ENCODE measurements around the gene CSTF3. TPM values are rescaled to one million over a fixed set of nuclear protein-coding genes. Genes with fewer than 3 reads are reported as not detected.

CSTF3 gene
- total and polyA plus RNA-seq, 10 of the 15 experiments (the other 5 are each of a cell fraction or from before 2014, with no cell fraction given) = 25.4 to 63.5 (median 49.5) TPM

DNA sequence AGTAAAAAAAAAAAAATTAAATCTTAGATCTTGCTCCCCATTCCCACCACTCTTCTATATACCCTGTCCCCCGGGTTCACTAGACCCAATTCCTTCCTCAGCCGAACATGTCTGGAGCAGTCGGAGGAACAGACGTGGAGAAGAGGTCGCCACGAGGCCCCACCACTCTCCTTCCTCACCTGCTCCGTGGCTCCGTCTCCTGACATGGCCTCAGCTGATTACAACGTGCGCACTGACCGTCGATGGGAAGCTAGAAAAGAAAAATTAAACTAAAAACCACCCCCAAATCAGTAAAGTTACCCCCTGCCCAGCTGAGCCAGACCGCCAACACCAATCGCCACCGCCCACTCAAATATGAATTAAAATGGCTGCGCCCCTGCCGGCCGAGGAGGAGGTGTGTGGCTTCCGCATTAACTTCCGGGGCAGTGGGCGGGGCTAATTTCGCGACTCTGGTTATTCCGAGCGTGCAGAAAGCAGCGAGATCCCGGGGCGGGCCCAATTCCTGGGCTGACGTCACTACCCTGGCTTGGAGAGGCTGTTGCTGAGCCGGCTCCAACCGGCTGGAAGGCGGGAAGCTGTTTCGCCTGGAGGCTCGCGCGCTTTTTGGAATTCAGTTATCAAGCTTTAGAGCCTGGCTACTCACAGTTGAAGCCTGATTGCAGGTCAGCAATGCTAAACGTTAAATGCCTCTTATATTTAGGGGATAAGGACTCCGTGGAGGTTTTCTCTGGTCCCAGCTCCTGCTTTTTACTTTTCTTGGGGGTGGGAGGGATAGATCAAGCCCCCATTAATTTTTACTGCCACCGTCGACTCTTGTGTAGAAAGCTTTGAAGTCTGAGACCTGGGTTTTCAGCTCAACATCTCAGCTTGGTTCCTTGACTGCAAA, at the start of gene CSTF3 (continued):
- TF ChIP-seq, protein P1, sequence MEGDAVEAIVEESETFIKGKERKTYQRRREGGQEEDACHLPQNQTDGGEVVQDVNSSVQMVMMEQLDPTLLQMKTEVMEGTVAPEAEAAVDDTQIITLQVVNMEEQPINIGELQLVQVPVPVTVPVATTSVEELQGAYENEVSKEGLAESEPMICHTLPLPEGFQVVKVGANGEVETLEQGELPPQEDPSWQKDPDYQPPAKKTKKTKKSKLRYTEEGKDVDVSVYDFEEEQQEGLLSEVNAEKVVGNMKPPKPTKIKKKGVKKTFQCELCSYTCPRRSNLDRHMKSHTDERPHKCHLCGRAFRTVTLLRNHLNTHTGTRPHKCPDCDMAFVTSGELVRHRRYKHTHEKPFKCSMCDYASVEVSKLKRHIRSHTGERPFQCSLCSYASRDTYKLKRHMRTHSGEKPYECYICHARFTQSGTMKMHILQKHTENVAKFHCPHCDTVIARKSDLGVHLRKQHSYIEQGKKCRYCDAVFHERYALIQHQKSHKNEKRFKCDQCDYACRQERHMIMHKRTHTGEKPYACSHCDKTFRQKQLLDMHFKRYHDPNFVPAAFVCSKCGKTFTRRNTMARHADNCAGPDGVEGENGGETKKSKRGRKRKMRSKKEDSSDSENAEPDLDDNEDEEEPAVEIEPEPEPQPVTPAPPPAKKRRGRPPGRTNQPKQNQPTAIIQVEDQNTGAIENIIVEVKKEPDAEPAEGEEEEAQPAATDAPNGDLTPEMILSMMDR (IDR thresholded peaks at IDR 0.05 in 2 of 3, conservative IDR thresholded peaks at IDR 0.05 in 1 of 3; ENCODE audit: control insufficient read depth in 2 of 3, extremely low read depth in 1 of 3, insufficient read depth in 1 of 3, low read depth in 3 of 3, low read length in 3 of 3) = peak; percentile 19 to 23 (median 19); a peak in 3 of 6 replicates
- peak; percentile 98 for TF ChIP-seq NR2C1 (IDR thresholded peaks at IDR 0.05)
- TF ChIP-seq, protein P2, sequence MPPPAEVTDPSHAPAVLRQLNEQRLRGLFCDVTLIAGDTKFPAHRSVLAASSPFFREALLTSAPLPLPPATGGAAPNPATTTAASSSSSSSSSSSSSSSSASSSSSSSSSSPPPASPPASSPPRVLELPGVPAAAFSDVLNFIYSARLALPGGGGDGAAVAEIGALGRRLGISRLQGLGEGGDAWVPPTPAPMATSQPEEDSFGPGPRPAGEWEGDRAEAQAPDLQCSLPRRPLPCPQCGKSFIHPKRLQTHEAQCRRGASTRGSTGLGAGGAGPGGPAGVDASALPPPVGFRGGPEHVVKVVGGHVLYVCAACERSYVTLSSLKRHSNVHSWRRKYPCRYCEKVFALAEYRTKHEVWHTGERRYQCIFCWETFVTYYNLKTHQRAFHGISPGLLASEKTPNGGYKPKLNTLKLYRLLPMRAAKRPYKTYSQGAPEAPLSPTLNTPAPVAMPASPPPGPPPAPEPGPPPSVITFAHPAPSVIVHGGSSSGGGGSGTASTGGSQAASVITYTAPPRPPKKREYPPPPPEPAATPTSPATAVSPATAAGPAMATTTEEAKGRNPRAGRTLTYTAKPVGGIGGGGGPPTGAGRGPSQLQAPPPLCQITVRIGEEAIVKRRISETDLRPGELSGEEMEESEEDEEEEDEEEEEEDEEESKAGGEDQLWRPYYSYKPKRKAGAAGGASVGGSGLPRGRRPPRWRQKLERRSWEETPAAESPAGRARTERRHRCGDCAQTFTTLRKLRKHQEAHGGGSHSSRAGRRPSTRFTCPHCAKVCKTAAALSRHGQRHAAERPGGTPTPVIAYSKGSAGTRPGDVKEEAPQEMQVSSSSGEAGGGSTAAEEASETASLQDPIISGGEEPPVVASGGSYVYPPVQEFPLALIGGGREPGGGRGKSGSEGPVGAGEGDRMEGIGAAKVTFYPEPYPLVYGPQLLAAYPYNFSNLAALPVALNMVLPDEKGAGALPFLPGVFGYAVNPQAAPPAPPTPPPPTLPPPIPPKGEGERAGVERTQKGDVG (CRISPR knock-in tag; IDR thresholded peaks at IDR 0.05) = no peak
- TF ChIP-seq CEBPB (IDR thresholded peaks at IDR 0.05; ENCODE audit: borderline replicate concordance in 1 of 2, low read depth in 2 of 2, low read length in 2 of 2) = no peak
- peak; percentile 90 for TF ChIP-seq POLR2AphosphoS5 (IDR thresholded peaks at IDR 0.05; ENCODE audit: low read length)
- peak; percentile 84 for TF ChIP-seq STAT1 (conservative IDR thresholded peaks at IDR 0.05)
- no peak for TF ChIP-seq FOXK2 (IDR thresholded peaks at IDR 0.05)
- peak; percentile 71 for TF ChIP-seq RUNX3 (IDR thresholded peaks at IDR 0.05; ENCODE audit: low read length)
- 0 out of 2 replicates have a peak, but pooled peaks have one; percentile 17 for TF ChIP-seq JUND (IDR thresholded peaks at IDR 0.05; ENCODE audit: low read depth, low read length)
- TF ChIP-seq SUPT20H (IDR thresholded peaks at IDR 0.05; ENCODE audit: borderline replicate concordance, control insufficient read depth, low read depth, low read length) = no peak
- TF ChIP-seq MYC (IDR thresholded peaks at IDR 0.05; ENCODE audit: insufficient read depth, insufficient read length, insufficient replicate concordance, low read length, severe bottlenecking) = peak; percentile 74
- peak; percentile 90 for TF ChIP-seq ZNF207 (IDR thresholded peaks at IDR 0.05; ENCODE audit: borderline replicate concordance)
- no peak for TF ChIP-seq NFXL1 (IDR thresholded peaks at IDR 0.05; ENCODE audit: borderline replicate concordance)
- TF ChIP-seq BCL11A (IDR thresholded peaks at IDR 0.05; ENCODE audit: low read depth, low read length) = no peak
- TF ChIP-seq, protein P3, sequence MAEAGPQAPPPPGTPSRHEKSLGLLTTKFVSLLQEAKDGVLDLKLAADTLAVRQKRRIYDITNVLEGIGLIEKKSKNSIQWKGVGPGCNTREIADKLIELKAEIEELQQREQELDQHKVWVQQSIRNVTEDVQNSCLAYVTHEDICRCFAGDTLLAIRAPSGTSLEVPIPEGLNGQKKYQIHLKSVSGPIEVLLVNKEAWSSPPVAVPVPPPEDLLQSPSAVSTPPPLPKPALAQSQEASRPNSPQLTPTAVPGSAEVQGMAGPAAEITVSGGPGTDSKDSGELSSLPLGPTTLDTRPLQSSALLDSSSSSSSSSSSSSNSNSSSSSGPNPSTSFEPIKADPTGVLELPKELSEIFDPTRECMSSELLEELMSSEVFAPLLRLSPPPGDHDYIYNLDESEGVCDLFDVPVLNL (IDR thresholded peaks at IDR 0.05; ENCODE audit: low read depth, low read length) = peak; percentile 67; the same call in 1 of the 2 replicates
- TF ChIP-seq ZNF24 (IDR thresholded peaks at IDR 0.05) = no peak
- TF ChIP-seq SMAD5 (IDR thresholded peaks at IDR 0.05; ENCODE audit: low read depth) = peak; percentile 50; the same call in 1 of the 2 replicates
- TF ChIP-seq PKNOX1 (IDR thresholded peaks at IDR 0.05) = peak; percentile 40; the same call in 1 of the 2 replicates
- TF ChIP-seq, protein P4, sequence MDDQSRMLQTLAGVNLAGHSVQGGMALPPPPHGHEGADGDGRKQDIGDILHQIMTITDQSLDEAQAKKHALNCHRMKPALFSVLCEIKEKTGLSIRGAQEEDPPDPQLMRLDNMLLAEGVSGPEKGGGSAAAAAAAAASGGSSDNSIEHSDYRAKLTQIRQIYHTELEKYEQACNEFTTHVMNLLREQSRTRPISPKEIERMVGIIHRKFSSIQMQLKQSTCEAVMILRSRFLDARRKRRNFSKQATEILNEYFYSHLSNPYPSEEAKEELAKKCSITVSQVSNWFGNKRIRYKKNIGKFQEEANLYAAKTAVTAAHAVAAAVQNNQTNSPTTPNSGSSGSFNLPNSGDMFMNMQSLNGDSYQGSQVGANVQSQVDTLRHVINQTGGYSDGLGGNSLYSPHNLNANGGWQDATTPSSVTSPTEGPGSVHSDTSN (IDR thresholded peaks at IDR 0.05; ENCODE audit: insufficient replicate concordance, low read depth, low read length) = no peak
- peak; percentile 80 for TF ChIP-seq POLR2A (IDR thresholded peaks at IDR 0.05; ENCODE audit: low read depth, low read length)
- no peak for TF ChIP-seq ZNF384 (IDR thresholded peaks at IDR 0.05; ENCODE audit: borderline replicate concordance, low read depth, low read length)

All from GM12878 (cell line).